ENCODE results near the gene LPP.
"Not testable (repeated sequence)": the region's sequence is repeated elsewhere in the genome, so short reads cannot be mapped to it uniquely, and the experiment has no call there.

Gene LPP

GRCh38 chr3:188407158-188407880, 253.4 kb downstream of the LPP start:
- no peak for DNase-seq

DNA sequence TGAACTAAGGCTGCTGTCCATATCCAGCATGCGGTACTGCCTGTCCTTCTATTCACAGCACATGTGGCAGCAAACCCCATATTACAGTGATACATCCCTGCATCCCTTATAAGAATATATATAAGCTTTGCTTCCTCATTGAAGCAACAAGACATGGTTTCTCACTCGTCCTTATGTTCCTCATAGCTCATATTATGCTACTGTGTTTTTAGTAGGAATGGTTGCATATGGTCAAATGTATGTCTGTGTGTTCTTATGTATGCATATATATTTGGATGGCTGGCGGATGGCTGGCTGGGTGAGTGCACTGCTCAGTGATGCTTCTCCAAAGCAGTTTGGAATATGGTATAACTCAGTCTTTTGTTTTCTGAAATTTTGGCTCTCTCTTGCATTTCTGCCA, 254.9 kb downstream of the LPP start:
- DNase-seq, result no peak

DNA sequence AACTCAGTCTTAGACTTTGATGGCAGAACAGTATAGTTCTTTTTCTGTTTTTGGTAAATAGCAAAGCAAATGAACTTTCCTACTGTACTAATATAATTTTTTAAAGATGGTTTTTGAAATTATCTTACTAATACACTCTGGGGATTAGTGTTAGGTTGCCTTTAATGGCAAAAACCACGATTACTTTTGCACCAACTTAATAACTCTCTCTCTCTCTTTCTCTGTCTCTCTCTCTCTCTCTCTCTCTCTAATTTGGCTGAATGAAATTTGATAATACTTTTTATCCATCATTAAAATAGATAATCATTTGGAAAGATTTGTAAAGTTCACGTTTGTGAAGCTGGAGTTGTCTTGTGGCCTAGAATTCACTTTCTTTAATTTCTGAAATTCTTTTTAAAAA, 257.8 kb downstream of the LPP start:
- DNase-seq, result no peak

- DNase-seq, result no peak
Observed at GRCh38 chr3:188415196-188415595, 261.2 kb downstream of the LPP start.

DNA sequence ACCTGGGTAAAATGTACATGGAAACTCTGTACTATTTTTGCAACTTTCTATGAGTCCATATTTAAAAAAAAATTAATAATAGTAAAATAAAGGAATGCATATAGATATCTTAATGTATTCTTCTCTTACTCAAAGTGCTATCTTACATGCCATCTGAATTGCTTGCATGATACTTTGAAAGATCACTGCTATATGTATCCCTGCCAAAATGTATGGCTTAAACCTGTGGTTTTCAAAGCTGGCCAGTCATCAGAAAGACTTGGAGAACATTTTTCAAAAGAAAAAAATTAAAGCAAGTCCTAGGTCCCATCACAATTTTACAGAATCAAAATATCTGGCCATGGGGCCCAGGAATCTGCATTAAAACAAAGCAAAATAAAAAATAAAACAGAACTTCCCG, 262.1 kb downstream of the LPP start:
- DNase-seq, result no peak

DNA sequence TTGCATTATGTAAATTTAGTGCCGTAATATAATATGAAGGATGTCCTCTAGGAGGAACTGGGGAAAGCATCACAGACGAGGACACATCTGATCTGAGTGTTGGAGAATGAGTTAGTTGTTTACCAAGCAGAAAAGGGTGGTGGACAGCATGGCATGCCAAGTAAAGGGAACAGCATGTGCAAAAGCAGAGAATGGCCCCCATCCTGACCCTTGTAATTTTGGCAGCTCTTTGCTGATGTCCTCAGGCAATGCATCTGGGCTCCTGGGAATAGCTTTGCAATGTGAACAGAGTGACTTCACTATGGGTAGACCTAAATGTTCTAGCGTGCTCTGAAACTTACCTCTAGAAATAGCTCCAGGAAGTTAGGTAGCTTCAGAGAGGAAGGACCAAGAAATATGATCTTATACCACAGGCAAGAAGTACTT, 263.3 kb downstream of the LPP start:
- no peak for DNase-seq

DNA sequence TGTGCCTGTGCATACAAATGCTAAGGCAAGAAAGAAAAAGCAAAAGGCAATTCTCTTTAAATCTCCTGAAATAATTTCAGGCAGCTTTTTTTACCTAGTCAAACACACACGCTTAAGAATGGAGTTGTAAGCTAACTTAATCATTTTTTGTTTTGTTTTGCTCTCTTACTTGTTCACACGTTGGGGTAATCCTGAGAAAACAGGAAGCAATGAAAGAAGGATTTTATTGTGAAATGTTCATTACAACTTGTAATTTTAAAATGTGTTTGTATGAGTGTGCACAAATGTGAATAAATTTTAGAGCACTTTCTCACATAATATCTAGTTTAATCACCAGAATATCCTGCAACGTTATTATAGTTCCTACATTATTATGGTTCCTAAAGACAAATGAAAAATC, 263.8 kb downstream of the LPP start:
- no peak for DNase-seq

DNA sequence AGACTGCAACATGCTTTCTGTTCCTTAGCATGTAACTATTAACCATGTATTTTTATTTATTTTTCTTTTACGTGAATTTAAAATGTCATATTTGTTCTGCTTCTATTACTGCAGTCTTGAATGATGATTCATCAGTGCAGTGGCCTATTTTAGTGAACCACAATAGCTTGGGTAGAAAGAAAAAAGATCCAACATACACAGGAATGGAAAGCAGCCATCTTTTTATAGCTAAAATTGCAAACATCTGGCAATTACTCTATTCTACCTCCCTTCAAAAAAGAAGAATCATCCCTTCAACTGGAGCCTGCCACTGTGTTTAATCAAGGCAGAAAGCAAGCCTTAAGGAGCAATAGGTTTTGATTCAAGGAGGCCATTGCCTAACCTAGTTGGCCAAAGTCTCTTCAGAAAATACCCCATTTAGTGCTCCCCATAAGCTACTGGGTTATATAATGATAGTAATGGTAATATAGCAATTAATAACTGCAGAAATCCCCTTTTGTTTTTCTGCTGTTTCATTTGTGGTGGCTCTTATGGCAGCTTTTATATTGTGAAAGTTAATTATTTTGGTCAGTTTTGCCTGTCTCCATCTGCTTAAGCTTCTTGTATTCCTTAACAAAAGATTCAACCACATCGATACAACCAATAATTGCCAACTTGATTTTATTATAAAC, 267.3 kb downstream of the LPP start:
- no peak for DNase-seq

GRCh38 chr3:188421836-188422540, 268.0 kb downstream of the LPP start:
- no peak for DNase-seq

GRCh38 chr3:188427981-188428380, 274.0 kb downstream of the LPP start:
- not testable (repeated sequence) for DNase-seq

- no peak for DNase-seq
Observed at GRCh38 chr3:188431040-188431439, 277.1 kb downstream of the LPP start.

- DNase-seq, result peak; percentile 39
Observed at GRCh38 chr3:188431553-188431952, 277.6 kb downstream of the LPP start.

GRCh38 chr3:188432802-188433520, 279.0 kb downstream of the LPP start:
- DNase-seq, result no peak

- no peak for DNase-seq
Observed at GRCh38 chr3:188433521-188434150, 279.7 kb downstream of the LPP start.

DNA sequence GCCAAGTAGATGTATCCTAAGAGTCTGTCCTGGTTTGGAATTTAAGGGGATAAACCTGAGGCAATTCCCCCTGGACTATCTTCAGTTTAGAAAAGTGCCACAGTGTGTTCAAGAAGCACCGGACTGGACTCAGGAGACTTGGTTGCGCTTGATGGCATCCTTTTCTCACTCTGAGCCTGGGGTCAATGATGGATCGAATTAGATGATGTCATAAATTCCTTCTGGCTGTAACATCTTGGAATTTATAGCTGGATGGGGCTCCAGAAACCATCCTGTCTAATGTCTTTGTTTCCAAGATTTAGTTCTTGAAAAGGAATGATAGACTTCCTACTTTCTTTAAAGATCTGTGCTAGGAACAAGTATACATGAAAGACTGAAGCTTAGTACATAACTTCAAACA, 280.6 kb downstream of the LPP start:
- DNase-seq, result no peak

- no peak for DNase-seq
Observed at GRCh38 chr3:188435266-188435665, 281.3 kb downstream of the LPP start.

DNA sequence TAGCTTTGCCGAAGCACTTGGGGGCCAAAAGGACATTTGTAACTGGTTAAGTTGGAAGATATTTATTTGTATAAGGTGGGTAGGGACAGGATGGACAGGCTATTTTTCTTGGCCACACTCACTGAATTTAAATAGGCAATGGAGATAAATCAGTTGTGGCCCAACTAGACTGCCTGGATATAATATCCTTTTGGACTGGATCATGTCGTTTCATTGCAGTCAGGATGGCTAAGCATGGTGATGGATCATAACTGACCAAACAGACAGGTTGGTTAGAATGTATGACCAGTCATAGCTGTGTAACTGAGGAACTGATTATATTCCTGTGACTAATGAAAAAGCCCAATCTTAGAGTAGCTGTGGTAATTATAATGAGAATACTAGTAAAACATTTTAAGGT, 284.0 kb downstream of the LPP start:
- no peak for DNase-seq

DNA sequence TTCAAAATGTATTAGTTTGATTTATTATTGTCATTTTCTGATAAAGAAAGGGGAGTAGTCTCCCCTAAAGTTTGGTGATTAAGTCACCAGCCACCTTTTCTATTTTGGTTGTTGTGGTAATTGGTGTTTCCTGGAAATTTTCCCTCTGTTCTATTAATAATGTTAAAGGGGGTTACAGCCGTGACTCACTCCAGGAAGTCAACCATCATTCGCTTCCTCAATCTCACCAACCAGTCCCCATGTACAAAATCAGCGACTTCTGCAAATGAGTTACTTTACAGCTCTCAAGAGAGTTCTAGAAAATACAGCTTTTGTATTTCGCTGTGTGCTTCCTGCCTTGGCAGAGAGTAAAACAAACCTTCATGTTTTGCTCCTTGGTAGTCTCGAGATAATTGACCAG, 285.1 kb downstream of the LPP start:
- DNase-seq, result peak; percentile 60

GRCh38 chr3:188440340-188440972, 286.5 kb downstream of the LPP start:
- no peak for DNase-seq

GRCh38 chr3:188442430-188442829, 288.5 kb downstream of the LPP start:
- no peak for DNase-seq

GRCh38 chr3:188445175-188445574, 291.2 kb downstream of the LPP start:
- DNase-seq, result not testable (repeated sequence)

DNA sequence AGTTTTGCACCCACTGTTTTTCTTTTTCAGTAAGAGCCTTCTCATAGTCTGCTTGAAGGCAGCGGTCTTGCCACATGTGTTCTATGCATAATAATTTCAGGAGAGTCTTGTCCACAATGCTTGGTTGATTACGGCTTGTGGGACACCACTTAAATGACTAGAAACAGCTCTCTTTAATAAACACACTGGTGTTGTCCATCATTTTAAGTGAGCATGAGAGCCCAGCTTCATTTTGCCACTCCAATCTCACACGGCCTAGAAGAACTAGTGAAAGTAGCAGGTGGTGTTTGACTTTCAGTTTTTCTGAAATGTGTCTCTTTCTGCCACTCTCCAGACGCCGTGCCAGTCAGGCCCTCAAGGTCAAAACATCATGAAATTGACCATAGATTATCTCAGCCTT, 292.1 kb downstream of the LPP start:
- no peak for DNase-seq

Measured in GF-D8 (cell line).